Jurkat, Clone E6-1 (cell line): Measurements from ENCODE around the gene GP5.

Experiments
- DNase-seq: peaks from one replicate; pipeline ENCODE4 v3.0.0-alpha.2; 2011; ENCODE audit warnings: low read depth, low spot score
- H3K4me3 ChIP-seq: 2 replicates; pipeline ENCODE4 v1.5.1; 2011; ENCODE audit warnings: mild to moderate bottlenecking, low read length, control low read depth, moderate library complexity

The GP5 gene

DNA sequence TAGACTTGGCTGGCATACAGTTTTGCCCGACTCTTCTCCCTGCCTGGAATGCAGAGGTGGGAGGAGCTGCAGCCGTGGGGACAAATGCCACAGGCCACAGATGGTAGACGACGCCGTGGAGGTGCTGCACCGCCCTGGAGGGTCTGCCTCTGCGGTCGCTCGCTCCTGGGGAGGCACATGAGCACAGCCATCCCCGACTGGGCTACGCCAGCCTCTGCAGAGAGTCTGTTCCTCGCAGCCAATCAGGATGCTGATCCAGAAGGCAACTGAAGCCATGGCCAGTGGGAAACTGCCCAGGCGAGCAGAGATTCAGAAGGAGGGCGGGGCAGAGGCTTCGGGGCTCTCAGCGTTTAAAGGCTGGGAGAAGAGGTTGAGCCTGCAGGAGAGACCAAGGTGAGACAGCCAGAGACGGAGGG is 17.6 kb downstream of the GP5 start:
- no peak for DNase-seq
- no peak overlapping the region for H3K4me3 ChIP-seq

DNA sequence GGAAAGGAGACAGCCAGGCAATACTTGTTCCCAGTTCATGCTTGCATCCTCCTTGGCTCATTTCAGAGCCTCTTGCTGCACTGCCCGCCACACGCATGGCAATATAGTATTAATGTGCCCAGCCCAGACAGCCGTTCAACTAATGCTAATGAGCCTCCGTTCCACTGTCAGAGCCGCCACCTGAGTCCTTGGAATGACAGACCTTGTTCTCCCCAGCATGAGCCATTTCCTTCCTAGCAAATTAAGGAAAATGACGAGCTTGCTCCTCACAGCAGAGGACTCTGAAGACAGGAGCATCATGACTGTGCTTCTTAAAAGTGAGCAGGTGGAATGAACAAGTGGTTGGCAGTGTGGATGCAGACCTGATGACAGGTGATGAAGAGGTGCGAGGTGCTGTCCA is 18.7 kb downstream of the GP5 start:
- no peak for DNase-seq
- H3K4me3 ChIP-seq, result no peak overlapping the region

DNA sequence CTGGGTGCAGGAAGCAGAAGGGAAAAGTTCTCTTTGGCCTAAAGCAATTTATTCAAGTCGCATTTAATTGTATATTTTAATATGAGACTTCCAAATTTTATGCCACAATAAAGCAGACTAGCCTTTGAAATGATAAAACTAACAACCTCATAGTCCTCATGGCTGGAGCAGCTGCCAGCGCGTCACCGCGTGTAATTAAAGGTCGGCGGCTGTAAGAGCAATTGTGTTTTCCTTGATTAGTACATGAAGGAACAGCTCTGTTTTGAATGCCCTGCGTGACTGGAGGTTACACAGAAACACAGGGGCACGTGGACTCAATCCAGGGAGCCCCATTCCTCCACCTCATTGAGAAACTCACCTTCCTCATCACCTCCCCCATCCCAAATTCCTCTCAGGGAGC is 19.4 kb downstream of the GP5 start:
- no peak overlapping the region for H3K4me3 ChIP-seq
- DNase-seq, result no peak

DNA sequence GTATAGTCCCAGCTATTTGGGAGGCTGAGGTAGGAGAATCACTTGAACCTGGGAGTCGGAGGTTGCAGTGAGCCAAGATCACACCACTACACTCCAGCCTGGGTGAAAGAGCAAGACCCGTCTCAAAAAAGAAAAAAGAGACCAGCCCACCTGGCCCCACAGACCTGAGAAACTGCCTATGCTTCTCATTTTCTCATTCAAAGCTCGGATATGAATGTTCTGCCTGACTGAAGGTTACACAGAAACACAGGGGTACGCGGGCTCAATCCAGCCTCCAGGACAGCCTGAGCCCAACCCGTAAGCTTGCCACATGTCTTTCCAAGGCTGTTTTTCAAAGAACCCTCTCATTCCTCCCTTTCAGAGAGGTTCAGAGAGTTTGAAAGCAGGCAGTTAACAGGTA is 19.8 kb downstream of the GP5 start:
- no peak for DNase-seq
- no peak overlapping the region for H3K4me3 ChIP-seq

DNA sequence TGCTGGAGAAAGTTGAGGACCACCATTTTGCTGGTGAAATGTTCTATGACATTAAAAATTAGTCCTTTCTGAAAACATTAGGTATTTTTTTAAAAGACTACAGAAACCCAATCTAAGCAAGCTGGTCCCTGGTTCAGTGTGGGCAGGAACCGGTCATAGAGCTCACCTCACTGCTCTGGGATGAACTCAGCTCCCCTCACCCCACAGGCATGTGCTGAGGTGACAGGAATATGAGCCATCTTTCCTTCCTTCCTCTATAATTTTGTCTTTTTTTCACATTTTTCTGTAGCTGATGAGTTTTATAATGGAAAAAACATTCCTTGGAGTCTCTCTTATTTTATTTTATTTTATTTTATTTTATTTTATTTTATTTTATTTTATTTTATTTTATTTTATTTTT is 21.4 kb downstream of the GP5 start:
- H3K4me3 ChIP-seq, result no peak overlapping the region
- no peak for DNase-seq

DNA sequence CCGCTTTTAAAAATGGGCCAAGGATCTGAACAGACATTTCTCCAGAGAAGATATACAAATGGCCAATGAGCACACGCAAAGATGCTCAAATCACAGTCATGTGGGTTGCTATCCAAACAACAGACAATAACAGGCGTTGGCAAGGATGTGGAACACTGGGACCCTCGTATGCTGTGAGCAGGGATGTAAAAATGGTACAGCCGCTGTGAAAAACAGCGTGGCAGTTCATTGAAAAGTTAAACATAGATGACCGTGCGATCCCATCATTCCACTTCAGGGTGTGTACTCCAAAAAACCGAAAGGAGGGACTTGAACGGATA is 22.9 kb downstream of the GP5 start:
- no peak overlapping the region for H3K4me3 ChIP-seq
- no peak for DNase-seq

DNA sequence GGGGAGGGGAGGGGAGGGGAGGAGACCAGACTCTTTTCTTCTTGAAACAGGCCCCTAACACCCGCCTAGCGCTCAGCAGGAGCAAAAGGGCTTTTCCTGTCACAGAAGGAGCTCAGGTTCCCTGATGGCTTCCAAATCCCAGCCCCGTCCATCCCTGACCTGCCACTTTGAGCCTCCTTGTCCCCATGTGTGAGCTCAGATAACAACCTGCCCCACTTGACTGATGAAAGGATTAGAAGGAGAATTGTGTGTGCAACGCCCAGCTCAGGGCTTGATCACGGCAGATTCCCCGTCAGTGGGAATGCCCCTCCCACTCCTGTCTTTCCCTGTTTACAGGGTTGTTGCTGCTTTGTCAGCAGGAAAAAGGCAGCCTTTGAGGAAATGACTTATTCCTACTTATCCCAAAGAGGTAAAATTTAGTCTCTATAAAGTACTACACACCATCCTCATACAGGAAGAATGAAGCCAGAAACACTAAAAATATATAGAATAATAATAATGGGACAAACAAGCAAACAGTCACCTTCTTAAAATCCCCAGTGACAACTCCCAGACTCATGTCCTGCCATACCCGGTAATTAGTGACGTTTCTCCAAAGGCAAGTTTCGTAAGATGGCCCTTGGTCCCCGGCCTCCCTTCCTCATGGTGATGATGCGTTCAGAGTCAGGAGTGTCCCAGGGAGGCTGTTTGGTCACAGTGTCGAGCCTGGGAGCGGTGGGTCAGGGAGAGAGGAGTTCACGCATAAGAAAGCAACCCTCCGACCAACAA is 23.4 kb downstream of the GP5 start:
- no peak overlapping the region for H3K4me3 ChIP-seq
- no peak for DNase-seq

DNA sequence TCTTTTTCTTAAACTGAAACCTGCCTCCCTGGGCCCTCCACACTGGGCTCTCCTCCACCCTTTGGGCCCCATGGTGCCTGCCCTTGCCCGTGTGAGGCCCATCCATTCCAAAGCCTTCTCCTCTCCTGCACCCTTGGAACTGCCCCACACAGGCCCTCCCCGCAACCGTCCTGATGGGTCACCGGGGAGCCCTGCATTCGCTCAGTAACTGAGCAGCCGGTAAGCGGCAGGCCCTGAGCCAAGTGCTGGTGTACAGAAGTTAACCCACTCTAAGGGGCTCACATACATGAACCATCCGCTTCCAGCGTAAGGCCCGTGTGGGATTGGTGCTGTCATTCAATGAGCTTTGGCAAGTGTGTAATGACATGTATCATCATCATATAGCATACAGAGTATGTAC is 24.1 kb downstream of the GP5 start:
- no peak for DNase-seq
- no peak overlapping the region for H3K4me3 ChIP-seq

DNA sequence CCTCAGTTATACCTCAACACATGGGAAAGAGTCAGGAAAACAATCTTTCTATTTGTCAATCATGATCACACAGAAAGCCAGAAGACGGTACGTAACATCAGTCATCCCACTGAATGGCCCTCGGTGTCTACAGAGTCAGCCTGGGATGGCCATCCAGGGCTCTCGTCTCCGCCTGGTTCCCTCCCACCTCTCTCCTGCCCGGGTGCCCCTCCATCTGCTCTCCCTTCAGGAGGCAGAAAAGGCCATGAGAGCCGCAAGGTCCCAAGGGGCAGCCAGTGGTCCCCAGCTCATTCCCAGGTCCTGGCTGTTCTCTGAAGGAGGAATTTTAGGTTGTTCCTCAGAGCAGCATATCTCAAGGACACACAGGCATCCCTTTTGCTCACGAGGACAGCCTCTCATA is 25.2 kb downstream of the GP5 start:
- no peak for DNase-seq
- no peak overlapping the region for H3K4me3 ChIP-seq

DNA sequence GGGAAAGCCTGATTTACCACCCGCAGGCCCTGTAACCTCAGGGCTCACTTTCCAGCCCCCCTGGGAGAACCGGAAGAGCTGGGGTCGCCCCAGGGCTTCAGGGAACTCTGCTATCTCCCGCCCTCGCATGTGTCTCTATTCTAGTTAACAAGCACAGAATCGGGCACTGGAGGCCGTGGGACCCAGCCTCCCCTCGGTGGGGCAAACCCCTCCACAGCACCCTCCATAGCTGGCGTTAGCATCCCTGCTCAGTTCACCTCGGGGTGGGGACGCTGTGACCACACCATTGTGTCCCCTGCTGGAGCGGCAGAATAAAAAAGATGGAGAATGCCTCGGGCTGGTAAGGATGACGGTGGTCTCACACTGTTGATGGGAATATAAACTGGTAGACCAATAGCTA is 26.0 kb downstream of the GP5 start:
- DNase-seq, result no peak
- no peak overlapping the region for H3K4me3 ChIP-seq

DNA sequence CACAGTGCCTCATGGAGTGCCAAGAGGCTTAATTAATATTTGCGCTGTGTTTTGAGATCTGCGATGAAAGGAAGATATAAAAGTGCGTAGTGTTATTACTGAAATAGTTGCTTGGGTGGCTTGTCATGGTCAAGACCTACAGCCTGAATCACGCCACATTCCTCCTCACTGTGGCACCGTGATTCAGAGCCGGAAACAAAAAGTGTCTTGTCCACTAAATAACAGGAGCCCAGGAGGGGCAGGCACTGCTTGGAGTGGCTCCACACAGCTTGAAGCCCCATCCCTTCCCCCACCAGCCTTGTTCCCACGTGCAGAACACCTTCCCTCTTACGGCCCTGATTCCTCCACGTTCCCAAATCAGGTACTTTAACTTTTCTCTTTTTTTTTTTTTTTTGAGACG is 28.3 kb downstream of the GP5 start:
- H3K4me3 ChIP-seq, result no peak overlapping the region
- DNase-seq, result no peak

DNA sequence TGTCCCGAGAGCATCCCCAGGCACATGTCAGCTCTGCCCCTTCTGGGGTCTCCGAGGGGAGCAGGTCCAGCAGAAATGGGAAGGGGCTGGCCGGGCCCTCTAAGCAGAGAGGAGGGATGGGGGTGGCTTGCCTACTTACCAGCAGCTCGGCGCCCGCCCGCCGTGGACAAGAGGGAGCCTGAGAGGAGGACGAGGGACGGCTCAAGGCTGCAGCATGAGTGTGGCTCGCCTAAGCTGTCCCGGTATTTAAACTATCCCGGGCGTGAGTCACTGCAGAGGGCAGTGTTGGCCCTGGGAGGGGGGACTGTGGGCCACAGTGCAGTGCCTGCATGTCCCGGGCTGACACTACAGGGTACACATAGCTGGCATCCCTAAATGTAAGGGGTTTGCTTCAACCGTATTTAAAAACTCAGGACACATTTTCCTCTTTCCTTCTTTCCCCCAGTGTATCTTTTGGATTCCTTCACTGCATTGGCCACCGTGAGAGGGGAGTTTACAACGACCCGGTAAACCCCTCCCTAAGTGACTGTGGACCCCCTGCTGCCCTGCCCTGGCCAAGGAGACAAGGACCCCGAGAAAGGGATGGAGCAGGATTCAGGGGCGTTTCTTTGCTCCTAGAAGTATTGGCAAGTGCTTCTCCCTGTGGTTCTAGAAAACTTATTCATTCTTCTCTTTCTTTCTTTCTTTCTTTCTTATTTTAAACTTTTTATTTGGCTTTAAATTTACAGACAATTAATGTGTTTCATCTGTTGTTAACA is 29.4 kb downstream of the GP5 start, which contains the start of gene LRRC15:
Gene LRRC15 (minus strand): TSS at position 222 of the 758 bp plus-strand sequence. CDS start 8,700 bp downstream, outside the sequence.
- DNase-seq, result no peak
- no peak within 1 kb of the TSS for H3K4me3 ChIP-seq

DNA sequence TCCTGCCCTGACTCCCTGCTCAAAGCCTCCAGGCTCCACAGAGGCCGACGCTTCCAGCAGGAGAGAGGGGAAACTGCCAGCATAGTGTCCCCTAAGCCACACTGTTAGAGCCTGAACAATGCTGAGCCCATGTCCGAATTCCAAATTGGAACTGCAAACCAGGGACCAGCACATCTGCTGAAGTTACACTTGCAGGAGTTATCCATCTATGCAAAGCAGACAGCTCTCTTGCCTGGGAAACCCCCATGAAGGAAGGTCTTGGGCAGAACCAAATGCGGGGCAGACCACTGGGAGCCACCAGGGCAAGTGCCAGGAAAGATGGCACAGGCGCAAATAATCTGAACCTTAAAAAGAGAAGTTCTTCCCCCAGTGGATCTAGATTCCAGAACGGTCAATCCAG is 30.1 kb downstream of the GP5 start:
- no peak for DNase-seq
- H3K4me3 ChIP-seq, result no peak overlapping the region

DNA sequence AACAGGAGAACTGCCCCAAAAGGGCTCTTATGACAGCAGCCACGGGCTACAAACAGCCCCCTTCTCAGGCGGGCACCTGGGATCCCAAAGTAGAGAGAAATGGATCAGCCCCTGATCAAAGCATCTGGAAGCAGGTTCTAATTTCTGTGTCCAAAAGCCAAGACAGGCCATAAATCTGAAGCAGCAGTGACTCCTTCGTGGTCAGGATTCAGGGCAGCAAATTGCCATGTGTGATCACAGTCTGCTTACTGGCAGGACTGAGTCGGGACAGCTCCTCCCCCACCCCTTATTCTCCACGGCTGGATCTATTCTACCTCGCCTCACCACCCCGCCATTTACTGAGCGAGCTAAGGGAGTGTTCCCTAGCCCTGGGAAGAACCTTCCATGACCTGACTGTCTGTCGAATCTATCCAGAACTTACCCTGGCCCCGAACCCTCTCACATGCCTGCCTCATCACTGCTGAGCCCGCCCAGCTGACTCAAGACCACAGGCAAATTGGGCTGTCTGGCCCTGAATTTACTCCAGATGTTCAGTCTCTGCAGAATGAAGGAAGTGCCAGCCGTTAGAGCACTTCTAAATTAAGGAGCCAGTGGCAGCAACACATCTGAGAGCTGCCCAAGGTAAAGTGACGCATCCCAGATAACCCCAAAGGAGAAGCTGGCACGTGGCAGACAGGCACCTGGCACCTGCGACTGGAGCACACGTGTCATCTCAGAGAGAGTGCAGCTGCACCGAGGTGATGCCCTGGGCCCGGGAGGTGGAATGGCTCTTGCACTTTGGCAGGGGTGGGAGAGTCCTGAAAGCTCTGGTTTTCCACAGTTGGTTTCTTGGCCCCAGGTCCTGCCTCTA is 30.8 kb downstream of the GP5 start:
- no peak overlapping the region for H3K4me3 ChIP-seq

DNA sequence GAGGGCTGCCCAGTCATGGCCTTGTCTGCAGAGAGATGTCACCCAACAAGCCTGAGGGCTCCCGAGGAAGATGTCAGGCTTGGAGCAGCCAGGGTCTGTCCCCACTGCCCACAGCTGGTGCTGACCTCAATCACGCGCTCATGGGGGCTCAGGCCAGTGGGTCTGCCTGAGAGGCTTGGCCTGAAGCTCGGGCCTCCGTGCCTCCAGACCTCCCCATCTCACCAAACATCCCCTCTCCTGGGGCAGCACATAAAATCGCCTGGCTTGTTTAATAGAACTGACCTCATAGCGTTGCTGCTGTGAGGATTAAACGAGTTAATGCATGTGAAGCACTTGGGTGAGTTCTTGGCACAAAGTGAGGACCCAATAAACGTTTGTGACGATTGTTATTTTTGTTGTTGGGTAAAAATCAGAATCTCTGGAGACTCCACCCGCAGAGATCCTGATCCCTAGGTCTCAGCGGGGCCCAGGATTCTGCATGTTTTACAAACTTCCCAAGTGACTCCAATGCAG is 33.0 kb downstream of the GP5 start:
- DNase-seq, result no peak
- H3K4me3 ChIP-seq, result no peak overlapping the region

More for the DNA sequence above, 30.8 kb downstream of the GP5 start:
- no peak for DNase-seq

DNA sequence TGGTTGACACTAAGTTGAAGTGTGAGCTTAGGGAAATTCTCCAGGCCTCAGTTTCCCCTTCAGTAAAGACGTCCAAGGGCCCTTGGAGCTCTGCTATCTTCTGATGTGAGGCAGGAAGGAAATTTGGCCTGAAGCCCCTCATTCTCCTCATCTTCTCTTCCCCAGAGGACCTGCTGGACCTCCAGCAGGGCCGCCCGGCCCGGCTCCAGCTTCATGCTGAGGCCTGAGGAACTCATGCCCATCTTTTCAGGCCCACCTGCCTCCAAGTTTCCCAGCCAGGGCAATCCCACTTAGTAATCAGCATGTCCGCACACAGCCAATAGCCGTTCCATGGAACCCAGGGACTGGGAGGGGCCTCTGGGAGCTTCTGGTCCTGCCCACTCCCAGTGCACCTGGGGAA is 33.5 kb downstream of the GP5 start:
- H3K4me3 ChIP-seq, result no peak overlapping the region
- DNase-seq, result no peak

DNA sequence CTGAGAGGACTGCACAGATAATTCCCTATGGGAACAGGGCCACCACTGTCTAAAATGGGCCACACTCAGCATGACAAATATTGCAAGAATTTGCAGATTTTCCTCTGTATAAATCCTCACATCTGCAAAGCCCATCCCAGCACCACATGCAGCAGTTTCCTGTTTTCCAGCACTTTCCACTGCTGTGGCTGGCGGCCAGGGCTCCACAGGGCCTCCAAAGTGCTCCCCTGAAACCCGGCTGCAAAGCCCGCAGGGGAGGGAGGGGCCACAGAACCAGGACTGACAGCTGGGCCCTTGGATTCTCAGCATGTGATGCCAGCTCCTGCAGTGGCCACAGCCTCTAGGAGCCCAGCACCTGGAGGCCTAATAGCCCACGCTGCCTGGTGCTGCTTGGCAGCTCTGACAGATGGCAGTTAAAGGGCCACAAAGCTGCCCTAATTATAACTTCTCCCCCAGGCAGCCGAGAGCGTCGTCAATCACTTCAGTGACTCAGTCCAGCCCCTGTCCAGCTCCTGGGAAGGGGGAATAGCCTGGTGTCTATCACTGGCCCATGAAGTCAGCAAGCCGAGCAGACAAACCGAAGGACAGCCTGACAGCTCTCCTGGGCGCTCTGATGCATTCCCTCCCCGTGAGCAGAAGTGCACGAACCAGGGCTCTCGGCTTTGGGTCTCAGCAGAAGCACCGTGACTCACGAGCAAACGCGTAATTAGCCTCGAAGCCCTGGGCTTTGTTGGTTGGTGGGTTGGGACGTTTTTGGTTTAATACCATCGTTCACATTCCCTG is 34.2 kb downstream of the GP5 start:
- H3K4me3 ChIP-seq, result no peak overlapping the region
- no peak for DNase-seq

DNA sequence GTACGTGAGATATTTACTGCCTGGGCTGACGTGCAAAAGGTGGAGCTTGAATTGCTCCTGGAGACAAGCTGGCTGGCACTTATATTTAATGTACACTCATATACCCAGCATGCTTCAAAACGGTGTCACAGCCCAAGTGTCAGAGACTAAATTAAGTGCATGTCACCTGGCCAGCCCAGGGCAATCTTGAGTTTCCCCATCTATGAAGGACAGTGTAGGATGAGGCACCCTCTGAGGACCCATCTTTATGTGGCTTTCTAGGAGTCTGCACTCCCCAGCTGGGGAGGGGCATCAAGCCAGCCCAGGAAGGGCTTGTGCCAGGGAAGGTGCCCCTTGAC is 34.8 kb downstream of the GP5 start:
- no peak for DNase-seq
- no peak overlapping the region for H3K4me3 ChIP-seq

DNA sequence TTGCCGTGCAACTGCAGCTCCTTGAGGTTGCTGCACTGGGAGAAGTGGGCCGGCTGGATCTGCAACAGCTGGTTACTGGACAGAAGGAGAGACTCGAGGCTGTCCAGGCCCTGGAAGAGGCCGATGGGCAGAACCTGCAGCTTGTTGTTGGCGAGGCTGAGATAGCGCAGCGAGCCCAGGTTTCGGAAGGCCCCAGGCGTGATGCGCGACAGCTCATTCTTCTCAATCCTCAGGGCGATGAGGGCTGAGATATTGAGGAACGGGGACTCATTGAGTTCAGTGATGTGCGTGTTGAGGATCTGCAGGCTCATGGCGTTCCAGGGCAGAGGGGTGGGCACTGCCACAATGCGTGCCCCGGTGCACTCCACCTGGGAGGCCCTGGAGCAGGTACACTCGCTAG is 38.5 kb downstream of the GP5 start:
- DNase-seq, result no peak
- no peak overlapping the region for H3K4me3 ChIP-seq
